ENCODE measurements around the gene C19orf38. TPM values are rescaled to one million over a fixed set of nuclear protein-coding genes. Genes with fewer than 3 reads are reported as not detected.

The C19orf38 gene
- total and polyA plus RNA-seq, 8 donors: 0.92 to 2.2 (median 1.2) TPM; not detected in 3

GRCh38 chr19:10815969-10816644, 32.1 kb upstream of the C19orf38 start:
- Histone ChIP-seq H3K36me3 (peaks cover 64 to 100% (median 100%) of the 10 kb centered on the region in 4 donors), H3K4me1 (peaks cover 0 to 54% (median 7%) of the 10 kb centered on the region in 4 donors), H3K9me3 (no peaks in the 10 kb centered on the region), H3K27me3 (no peaks in the 10 kb centered on the region), H3K27ac (peak overlapping the region; percentile 5 to 86 (median 76)), H3K4me3 (peak overlapping the region; percentile 23 to 40 (median 36))
- DNase-seq: no peak
- TF ChIP-seq CTCF (IDR thresholded peaks at IDR 0.05) (no peak), POLR2A (IDR thresholded peaks at IDR 0.05) (no peak), EP300 (IDR thresholded peaks at IDR 0.05) (no peak), POLR2AphosphoS5 (IDR thresholded peaks at IDR 0.05) (no peak)
- intact Hi-C loops (cut with DNase I; ENCODE audit: low total_unique reads): no loop called here
- WGBS, 5 donors: 88 to 93% (median 91%) methylated on average over 11 to 21 of the region's 21 CpGs

GRCh38 chr19:10816691-10817090, 31.5 kb upstream of the C19orf38 start:
- WGBS, 5 donors: 80 to 87% (median 82%) methylated on average over 10 to 11 of the region's 11 CpGs
- Histone ChIP-seq H3K4me3 (peak overlapping the region; percentile 23 to 40 (median 36)), H3K27ac (peak overlapping the region; percentile 5 to 86 (median 76)), H3K9me3 (no peaks in the 10 kb centered on the region), H3K4me1 (peaks cover 0 to 49% (median 7%) of the 10 kb centered on the region in 4 donors), H3K27me3 (no peaks in the 10 kb centered on the region), H3K36me3 (peaks cover 64 to 100% (median 100%) of the 10 kb centered on the region in 4 donors)
- no peak for DNase-seq
- intact Hi-C loops (cut with DNase I; ENCODE audit: low total_unique reads): no loop called here
- TF ChIP-seq POLR2A (IDR thresholded peaks at IDR 0.05) (no peak), EP300 (IDR thresholded peaks at IDR 0.05) (no peak), CTCF (IDR thresholded peaks at IDR 0.05) (no peak), POLR2AphosphoS5 (IDR thresholded peaks at IDR 0.05) (no peak)

GRCh38 chr19:10817291-10818038, 30.8 kb upstream of the C19orf38 start:
- intact Hi-C loops (cut with DNase I; ENCODE audit: low total_unique reads): no loop called here
- Histone ChIP-seq H3K27ac (peak overlapping the region; percentile 53 to 86 (median 76)), H3K9me3 (no peaks in the 10 kb centered on the region), H3K4me3 (peak overlapping the region; percentile 23 to 40 (median 36)), H3K36me3 (peaks cover 66 to 100% (median 100%) of the 10 kb centered on the region in 4 donors), H3K27me3 (no peaks in the 10 kb centered on the region), H3K4me1 (peaks cover 0 to 41% (median 7%) of the 10 kb centered on the region in 4 donors)
- DNase-seq: peak; percentile 33 to 79
- TF ChIP-seq POLR2A (IDR thresholded peaks at IDR 0.05) (no peak), POLR2AphosphoS5 (IDR thresholded peaks at IDR 0.05) (peak in 1 of 3 donors; percentile 60), CTCF (IDR thresholded peaks at IDR 0.05) (no peak)
- 69 to 85% (median 80%) methylated on average over 38 to 42 of the region's 42 CpGs for WGBS, 5 donors

GRCh38 chr19:10818301-10819123, 29.7 kb upstream of the C19orf38 start:
- no peak for DNase-seq
- peak overlapping the region; percentile 53 to 86 (median 74) for H3K27ac ChIP-seq
- 86 to 93% (median 89%) methylated on average over 13 to 19 of the region's 19 CpGs for WGBS, 5 donors
- no peak for TF ChIP-seq POLR2AphosphoS5 (IDR thresholded peaks at IDR 0.05)
- no peak for TF ChIP-seq CTCF (IDR thresholded peaks at IDR 0.05)
- TF ChIP-seq EP300 (IDR thresholded peaks at IDR 0.05): no peak
- no peak for TF ChIP-seq POLR2A (IDR thresholded peaks at IDR 0.05)
- H3K27me3 ChIP-seq: no peaks in the 10 kb centered on the region
- no peak overlapping the region for H3K4me3 ChIP-seq
- intact Hi-C loops (cut with DNase I; ENCODE audit: low total_unique reads): no loop called here
- H3K9me3 ChIP-seq: no peaks in the 10 kb centered on the region
- H3K4me1 ChIP-seq: peaks cover 0 to 34% (median 7%) of the 10 kb centered on the region in 4 donors
- H3K36me3 ChIP-seq: peaks cover 66 to 100% (median 100%) of the 10 kb centered on the region in 4 donors
